ENCODE measurements around the gene RSPO4. TPM values are rescaled to one million over a fixed set of nuclear protein-coding genes. Genes with fewer than 3 reads are reported as not detected.

Gene RSPO4
- total and polyA plus RNA-seq, 9 donors: 0.04 to 0.53 (median 0.31) TPM; not detected in 4

GRCh38 chr20:967796-968742, 34.0 kb downstream of the RSPO4 start:
- TF ChIP-seq POLR2A (IDR thresholded peaks at IDR 0.05): no peak
- no peak for TF ChIP-seq CTCF (IDR thresholded peaks at IDR 0.05)
- no peak for TF ChIP-seq EP300 (IDR thresholded peaks at IDR 0.05)
- WGBS, 3 donors: 88 to 91% (median 88%) methylated on average over 16 of the region's 16 CpGs
- H3K36me3 ChIP-seq: no peaks in the 10 kb centered on the region
- H3K9me3 ChIP-seq: no peaks in the 10 kb centered on the region
- intact Hi-C loops (cut with DNase I): loop anchor here in 1 of 4 donors (10.0 kb wide), 1 partner anchor 247 kb away; no protein-coding TSS in a partner anchor
- H3K27me3 ChIP-seq: no peaks in the 10 kb centered on the region
- no peak overlapping the region for H3K27ac ChIP-seq
- H3K4me1 ChIP-seq (ENCODE audit: insufficient read depth): no peaks in the 10 kb centered on the region
- H3K4me3 ChIP-seq: no peak overlapping the region
- no peak for DNase-seq

GRCh38 chr20:965956-966355, 36.2 kb downstream of the RSPO4 start:
- Histone ChIP-seq H3K27ac (no peak overlapping the region), H3K27me3 (no peaks in the 10 kb centered on the region), H3K4me3 (no peak overlapping the region), H3K4me1 (ENCODE audit: insufficient read depth) (no peaks in the 10 kb centered on the region), H3K36me3 (no peaks in the 10 kb centered on the region), H3K9me3 (no peaks in the 10 kb centered on the region)
- no peak for DNase-seq
- 19 to 27% (median 22%) methylated on average over 9 of the region's 9 CpGs for WGBS, 3 donors
- intact Hi-C loops (cut with DNase I): loop anchor here in 1 of 4 donors (10.0 kb wide), 1 partner anchor 249 kb away; no protein-coding TSS in a partner anchor
- TF ChIP-seq CTCF (IDR thresholded peaks at IDR 0.05): no peak
- no peak for TF ChIP-seq POLR2A (IDR thresholded peaks at IDR 0.05)
- no peak for TF ChIP-seq EP300 (IDR thresholded peaks at IDR 0.05)

- TF ChIP-seq CTCF (IDR thresholded peaks at IDR 0.05): no peak
- TF ChIP-seq EP300 (IDR thresholded peaks at IDR 0.05): no peak
- no peak for TF ChIP-seq POLR2A (IDR thresholded peaks at IDR 0.05)
- 87 to 94% (median 89%) methylated on average over 6 to 10 of the region's 10 CpGs for WGBS, 3 donors
- Histone ChIP-seq H3K4me1 (ENCODE audit: insufficient read depth) (no peaks in the 10 kb centered on the region), H3K36me3 (no peaks in the 10 kb centered on the region), H3K27ac (no peak overlapping the region), H3K9me3 (no peaks in the 10 kb centered on the region), H3K27me3 (no peaks in the 10 kb centered on the region), H3K4me3 (no peak overlapping the region)
- intact Hi-C loops (cut with DNase I): loop anchor here in 1 of 4 donors (5.0 to 10.0 kb wide), 2 partner anchors 81 to 251 kb away; no protein-coding TSS in a partner anchor
- DNase-seq: no peak
Observed at GRCh38 chr20:963795-964194, 38.3 kb downstream of the RSPO4 start.

- no peaks in the 10 kb centered on the region for H3K9me3 ChIP-seq
- no peak for TF ChIP-seq POLR2A (IDR thresholded peaks at IDR 0.05)
- no peak for TF ChIP-seq EP300 (IDR thresholded peaks at IDR 0.05)
- no peak for TF ChIP-seq CTCF (IDR thresholded peaks at IDR 0.05)
- DNase-seq: no peak
- no peak overlapping the region for H3K27ac ChIP-seq
- intact Hi-C loops (cut with DNase I): loop anchor here in 1 of 4 donors (5.0 to 10.0 kb wide), 2 partner anchors 80 to 252 kb away; no protein-coding TSS in a partner anchor
- H3K4me3 ChIP-seq: no peak overlapping the region
- 84 to 94% (median 87%) methylated on average over 8 of the region's 8 CpGs for WGBS, 3 donors
- no peaks in the 10 kb centered on the region for H3K36me3 ChIP-seq
- H3K4me1 ChIP-seq (ENCODE audit: insufficient read depth): no peaks in the 10 kb centered on the region
- H3K27me3 ChIP-seq: no peaks in the 10 kb centered on the region
Observed at GRCh38 chr20:962683-963082, 39.4 kb downstream of the RSPO4 start.
